ENCODE data around the gene ATP1B3. TPM values are rescaled to one million over a fixed set of nuclear protein-coding genes. Genes with fewer than 3 reads are reported as not detected.

The ATP1B3 gene
- total RNA-seq, 4 donors from 2014 or later: 120 to 161 (median 140) TPM

GRCh38 chr3:141949972-141950371 is 73.5 kb downstream of the ATP1B3 start:
- DNase-seq (ENCODE audit: low spot score in 2 of 2): peak in 1 of 2 donors; percentile 34
- H3K4me3 ChIP-seq (ENCODE audit: low read depth, poor library complexity, severe bottlenecking): no peak overlapping the region
- intact Hi-C loops (cut with DNase I; ENCODE audit: low total_unique reads): no loop called here
- TF ChIP-seq POLR2A (IDR thresholded peaks at IDR 0.05) (no peak), CTCF (IDR thresholded peaks at IDR 0.05) (no peak)
- 93 to 97% methylated on average over 6 of the region's 6 CpGs for WGBS, 2 donors

- intact Hi-C loops (cut with DNase I; ENCODE audit: low total_unique reads): no loop called here
- 75 to 84% methylated on average over 4 of the region's 4 CpGs for whole genome bisulfite sequencing, 2 donors
- DNase-seq (ENCODE audit: low spot score in 2 of 2): peak in 1 of 2 donors; percentile 29
- no peak for TF ChIP-seq POLR2A (IDR thresholded peaks at IDR 0.05)
- TF ChIP-seq CTCF (IDR thresholded peaks at IDR 0.05): no peak
- H3K4me3 ChIP-seq (ENCODE audit: low read depth, poor library complexity, severe bottlenecking): no peak overlapping the region
Measured at GRCh38 chr3:141950572-141951493, 74.4 kb downstream of the ATP1B3 start.

GRCh38 chr3:141952611-141953010 is 76.2 kb downstream of the ATP1B3 start:
- intact Hi-C loops (cut with DNase I; ENCODE audit: low total_unique reads): no loop called here
- H3K4me3 ChIP-seq (ENCODE audit: low read depth, poor library complexity, severe bottlenecking): no peak overlapping the region
- no peak for DNase-seq (ENCODE audit: low spot score in 2 of 2)
- 43 to 61% methylated on average over 2 of the region's 2 CpGs for WGBS, 2 donors
- TF ChIP-seq CTCF (IDR thresholded peaks at IDR 0.05): no peak
- no peak for TF ChIP-seq POLR2A (IDR thresholded peaks at IDR 0.05)

- no peak for DNase-seq (ENCODE audit: low spot score in 2 of 2)
- WGBS, 2 donors: 41 to 48% methylated on average over 6 of the region's 6 CpGs
- intact Hi-C loops (cut with DNase I; ENCODE audit: low total_unique reads): no loop called here
- H3K4me3 ChIP-seq (ENCODE audit: low read depth, poor library complexity, severe bottlenecking): no peak overlapping the region
- TF ChIP-seq CTCF (IDR thresholded peaks at IDR 0.05): no peak
Measured at GRCh38 chr3:141955175-141955574, 78.7 kb downstream of the ATP1B3 start.

GRCh38 chr3:141959589-141960554 is 83.4 kb downstream of the ATP1B3 start:
- 32 to 34% methylated on average over 8 of the region's 8 CpGs for WGBS, 2 donors
- DNase-seq (ENCODE audit: low spot score in 2 of 2): no peak
- H3K4me3 ChIP-seq (ENCODE audit: low read depth, poor library complexity, severe bottlenecking): no peak overlapping the region
- no peak for TF ChIP-seq POLR2A (IDR thresholded peaks at IDR 0.05)
- no peak for TF ChIP-seq CTCF (IDR thresholded peaks at IDR 0.05)
- intact Hi-C loops (cut with DNase I; ENCODE audit: low total_unique reads): no loop called here

All from lower leg skin (tissue), 4 donors.